Iris pigment epithelial cell (primary cell): ENCODE measurements around the gene FREM1.

Source experiments
- DNase-seq: peaks from one replicate; pipeline ENCODE4 v3.0.0-alpha.2; 2011; ENCODE audit warnings: low read depth

FREM1 gene

GRCh38 chr9:14870090-14870489, 40.1 kb downstream of the FREM1 start:
- DNase-seq = no peak

DNA sequence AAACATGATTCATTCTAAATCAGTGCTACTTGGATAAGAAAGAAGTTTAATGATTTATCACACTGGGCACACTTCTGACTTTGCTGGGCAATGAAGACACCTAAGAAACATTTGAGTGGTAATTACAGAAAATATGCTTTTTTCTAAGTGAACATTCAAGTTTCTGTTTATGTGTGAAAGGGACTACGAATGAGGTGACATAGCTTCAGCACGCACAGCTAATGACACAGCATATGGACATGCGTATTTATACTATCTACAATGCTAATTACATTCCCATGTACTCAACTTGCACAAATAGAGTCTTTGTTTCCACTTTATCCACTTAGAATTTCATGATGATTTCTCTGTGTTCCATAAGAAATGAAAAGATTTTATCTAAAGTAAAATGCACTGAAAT, 40.6 kb downstream of the FREM1 start:
- no peak for DNase-seq

DNA sequence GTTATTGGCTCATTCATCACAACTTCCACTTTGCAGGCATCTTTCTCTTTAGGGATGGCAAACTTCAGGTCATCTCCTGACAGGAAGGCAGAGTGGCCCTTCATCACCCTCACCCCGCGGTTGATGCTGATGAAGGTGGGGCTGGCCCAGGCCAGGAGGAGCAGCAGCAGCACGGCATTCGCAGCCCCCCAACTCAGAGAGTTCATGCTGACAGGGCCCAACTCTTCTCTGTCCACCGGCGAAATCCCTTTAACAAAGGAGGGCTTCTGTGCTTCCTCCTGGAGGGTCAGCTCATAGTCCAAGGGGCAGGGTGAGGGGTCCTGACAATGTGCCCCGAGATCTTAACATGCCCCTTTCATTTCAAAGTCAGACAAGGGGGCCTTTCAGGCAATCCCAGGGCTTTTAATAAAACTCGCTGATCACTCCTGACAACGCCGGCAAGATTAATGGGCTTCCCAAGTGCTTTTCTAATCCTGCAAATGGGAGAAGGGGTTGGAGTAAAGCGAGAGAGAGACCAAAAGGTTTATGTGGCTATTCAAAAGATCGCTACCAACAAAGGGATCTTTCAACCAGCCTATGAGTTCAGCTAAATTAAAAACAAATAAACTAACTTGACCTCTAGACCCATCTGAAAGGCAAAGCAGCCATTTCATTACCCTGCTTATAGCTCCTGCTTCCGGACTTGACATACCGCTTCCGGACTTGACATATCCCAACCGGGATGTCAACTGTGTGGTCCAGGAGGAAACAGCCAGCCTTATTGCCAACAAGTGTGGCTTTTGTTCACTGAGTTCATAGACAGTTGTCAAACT, 41.2 kb downstream of the FREM1 start:
- DNase-seq = no peak

DNA sequence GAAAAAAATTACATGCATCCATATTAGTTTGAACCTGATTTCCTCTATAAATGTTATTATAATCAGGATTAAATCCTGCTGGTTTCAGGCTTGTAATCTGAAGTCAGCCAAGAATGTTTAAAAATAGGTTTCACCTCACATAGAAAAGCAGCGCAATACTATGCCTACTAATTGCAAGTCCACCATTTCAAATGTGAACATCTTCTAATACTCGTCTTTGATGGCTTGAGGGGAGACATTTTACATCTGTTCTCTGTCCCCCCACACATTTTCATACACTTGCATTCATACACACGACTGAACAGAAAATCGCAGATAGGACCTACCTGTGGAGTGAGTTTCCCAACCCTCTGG, 41.8 kb downstream of the FREM1 start:
- no peak for DNase-seq

DNA sequence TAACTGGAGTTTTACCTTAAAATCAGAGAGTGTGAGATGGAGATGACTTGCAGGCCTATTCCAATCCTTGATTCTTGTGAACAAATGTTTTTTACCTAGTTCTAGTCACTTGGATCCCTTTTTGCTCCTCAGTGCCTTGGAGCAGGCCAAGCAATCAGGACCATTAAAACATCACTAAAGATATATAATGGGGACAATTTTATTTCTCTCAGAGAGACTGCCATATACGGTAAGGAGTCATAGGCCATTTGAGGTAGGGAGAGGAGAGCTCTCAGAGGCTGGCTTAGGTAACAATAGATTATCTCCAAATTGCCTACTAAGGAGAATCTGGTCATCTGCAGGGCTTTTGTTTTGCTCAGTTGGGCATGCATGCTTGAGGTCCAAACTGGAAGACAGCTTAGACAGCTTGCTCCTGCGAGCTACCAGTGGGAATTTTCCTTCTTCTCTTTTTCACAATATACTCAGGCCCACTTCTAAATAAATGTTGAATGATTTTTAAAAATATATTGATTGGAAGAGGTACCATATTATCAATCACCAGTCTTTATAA, 44.0 kb downstream of the FREM1 start:
- DNase-seq = no peak

GRCh38 chr9:14864309-14864708, 45.9 kb downstream of the FREM1 start:
- DNase-seq = no peak

DNA sequence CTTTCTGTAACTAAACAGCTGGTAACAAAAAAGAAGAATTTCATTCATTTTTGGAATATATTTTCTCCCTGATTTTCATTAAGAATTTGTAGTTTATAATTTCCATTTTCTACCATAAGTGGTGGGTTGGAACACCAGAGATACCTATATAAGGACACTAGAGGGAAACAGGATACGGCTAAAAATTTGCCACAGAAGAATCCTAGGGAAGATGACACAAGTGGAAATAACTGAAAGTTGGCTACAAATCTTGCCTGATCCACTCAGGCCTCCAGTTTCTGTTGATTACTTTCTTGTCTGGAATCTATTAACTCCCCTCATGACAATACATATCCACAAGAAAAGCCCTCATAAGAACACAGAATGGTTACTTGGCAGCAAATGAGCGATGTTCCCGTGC, 46.8 kb downstream of the FREM1 start:
- DNase-seq = no peak

DNA sequence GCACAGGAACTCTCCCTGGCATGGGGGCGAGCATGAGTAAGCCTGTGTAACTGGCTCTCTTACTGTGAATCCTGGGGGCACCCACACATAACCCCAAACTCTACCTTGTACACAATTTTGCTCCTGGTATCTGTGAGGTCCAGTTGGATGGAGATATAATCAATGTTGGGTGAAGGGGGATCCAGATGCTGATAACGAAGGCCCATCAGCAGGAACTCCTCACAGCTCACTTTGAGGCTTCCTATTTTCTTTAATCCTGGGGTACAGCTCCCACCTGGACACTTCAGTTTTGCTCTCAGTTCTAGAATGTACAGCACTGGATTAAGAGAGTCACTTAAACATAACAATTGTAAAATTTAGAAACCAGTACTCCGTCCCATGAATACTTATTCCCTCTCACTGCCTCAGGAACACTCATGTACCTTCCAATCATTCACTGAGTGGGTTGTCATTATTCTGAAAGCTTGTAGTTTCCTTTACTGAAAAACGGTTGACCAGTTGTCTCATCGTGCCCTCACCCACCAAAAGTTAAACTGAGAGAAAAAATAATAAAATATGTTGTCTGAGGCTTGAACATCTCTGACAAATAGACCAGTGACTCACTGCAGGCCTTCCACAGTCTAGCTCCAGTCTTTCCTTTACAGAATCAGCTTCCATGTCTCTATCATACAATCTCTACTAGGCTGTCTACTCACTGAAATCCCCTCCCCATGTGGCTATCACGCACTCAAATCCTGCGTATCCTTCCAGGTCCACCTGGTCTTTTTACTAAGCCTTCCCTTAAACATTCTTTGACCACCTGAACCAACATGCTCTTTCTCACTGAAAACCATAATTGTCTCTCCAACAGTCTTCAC, 52.6 kb downstream of the FREM1 start:
- peak; percentile 8 for DNase-seq

- DNase-seq = no peak
Measured at GRCh38 chr9:14849851-14850250, 60.4 kb downstream of the FREM1 start.

- DNase-seq = no peak
Measured at GRCh38 chr9:14849296-14849695, 60.9 kb downstream of the FREM1 start.

- peak; percentile 40 for DNase-seq
Measured at GRCh38 chr9:14846871-14847311, 63.3 kb downstream of the FREM1 start.

- DNase-seq = no peak
Measured at GRCh38 chr9:14843163-14843562, 67.1 kb downstream of the FREM1 start.

DNA sequence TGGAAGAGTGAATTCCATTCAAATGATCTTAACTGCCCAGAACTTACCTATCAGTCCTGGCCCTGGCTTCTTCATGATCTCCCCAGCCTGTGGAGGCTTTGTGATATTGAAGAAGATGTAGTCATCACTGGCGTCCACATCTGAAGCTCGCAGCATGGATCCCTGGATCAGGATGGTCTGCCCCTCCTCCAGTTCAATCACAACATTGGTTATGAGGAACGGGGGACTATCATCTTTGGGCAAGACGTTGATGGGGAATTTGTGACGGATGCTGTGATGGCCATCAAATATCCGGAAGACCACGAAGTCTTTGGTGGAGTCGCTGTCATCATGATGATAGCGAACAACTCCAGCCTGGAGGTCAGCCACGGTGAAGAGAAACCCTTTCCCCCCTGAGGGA, 68.0 kb downstream of the FREM1 start:
- no peak for DNase-seq

DNA sequence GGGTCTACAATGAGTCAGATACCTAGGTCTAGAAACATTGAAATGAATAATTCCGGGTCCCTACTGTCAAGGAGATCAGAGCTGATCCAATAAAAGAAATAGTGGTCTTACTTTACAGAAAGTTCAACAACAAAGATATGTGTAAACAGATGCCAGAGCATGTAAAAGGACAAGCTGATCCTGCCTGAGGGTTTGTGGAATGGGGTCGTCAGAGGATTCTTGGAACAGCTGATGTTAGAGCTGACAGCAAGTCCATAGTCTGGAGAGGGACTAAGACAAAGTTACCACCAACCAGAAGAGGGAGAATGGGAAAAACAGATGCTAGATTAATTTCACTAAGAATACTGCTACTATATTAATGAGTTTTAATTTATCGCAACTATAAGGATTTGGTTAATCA, 71.5 kb downstream of the FREM1 start:
- DNase-seq = peak; percentile 7

- DNase-seq = no peak
Measured at GRCh38 chr9:14836885-14837284, 73.3 kb downstream of the FREM1 start.

DNA sequence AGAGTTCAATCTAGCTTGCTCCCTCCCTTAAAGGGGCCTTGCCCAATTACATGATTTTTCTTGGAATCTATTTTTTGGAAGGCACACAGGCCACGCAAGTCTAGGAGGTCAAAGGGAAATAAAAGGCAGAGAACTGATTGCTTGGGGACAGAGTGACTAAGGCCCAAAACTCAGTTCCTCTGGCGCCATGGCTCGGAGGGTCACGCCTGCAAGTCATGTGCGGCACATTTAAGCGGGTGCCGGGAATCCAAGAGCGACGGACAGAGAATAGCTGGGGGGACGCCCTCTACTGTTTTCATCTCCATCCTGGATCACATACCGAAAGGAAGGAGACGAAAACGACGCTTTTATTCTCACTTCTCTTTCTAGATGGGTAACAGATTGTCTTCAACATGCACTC, 78.6 kb downstream of the FREM1 start:
- DNase-seq = no peak

GRCh38 chr9:14831074-14831473, 79.2 kb downstream of the FREM1 start:
- no peak for DNase-seq

DNA sequence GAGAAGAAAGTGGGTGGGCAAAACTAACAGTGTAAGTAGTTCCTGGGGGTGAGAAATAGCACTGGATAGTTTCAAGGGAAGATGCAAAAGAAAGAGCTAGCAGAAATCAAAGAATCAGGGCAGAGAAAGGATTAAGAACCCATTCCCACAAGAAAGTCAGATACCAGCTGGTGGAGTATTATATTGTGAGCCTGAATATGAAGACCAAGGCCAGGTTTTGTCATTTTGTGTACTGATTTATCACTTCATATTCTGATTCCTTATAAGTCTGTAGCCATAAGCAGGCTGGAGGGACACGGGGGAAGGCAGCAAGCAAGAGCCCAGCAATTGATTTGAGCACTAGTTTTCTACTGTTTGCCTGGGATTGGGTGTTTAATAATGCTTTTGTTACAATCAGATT, 80.2 kb downstream of the FREM1 start:
- no peak for DNase-seq

DNA sequence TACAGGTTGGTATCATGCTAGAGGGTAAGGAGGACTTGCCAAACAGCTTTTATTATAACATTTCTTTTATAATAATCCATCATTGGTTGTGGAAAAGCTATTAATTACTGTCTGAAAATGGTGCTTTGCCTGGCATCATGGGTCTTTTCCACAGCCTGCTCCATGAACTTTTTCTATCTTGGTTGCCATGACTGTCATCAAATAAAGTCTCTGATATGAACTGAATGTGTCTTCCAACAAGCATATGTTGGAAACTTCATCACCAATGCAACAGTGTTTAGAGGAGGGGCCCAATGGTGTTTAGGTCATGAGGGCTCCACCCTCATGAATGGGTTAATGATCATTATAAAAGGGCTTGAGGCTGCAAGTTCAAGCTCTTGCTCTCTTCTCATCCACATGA, 81.0 kb downstream of the FREM1 start:
- DNase-seq = no peak

- no peak for DNase-seq
Measured at GRCh38 chr9:14827805-14828204, 82.4 kb downstream of the FREM1 start.

DNA sequence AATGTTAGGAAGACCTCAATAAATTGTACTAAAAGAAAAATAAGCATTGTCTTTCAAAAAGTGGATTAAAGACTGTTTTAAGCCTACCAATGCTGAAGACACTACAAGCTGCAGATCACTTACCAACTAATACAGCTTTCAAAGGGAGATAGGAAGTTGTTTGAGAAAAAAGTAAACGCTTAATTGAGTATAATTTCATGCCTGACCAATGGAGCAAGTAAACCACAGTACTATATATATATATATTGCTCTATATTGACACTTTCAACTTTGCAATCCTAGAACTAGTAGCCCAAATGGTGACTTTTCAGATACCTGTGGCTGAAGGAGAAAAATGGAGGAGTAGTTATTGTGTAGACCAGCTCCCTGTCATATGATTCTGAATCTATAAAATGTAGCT, 85.7 kb downstream of the FREM1 start:
- no peak for DNase-seq

DNA sequence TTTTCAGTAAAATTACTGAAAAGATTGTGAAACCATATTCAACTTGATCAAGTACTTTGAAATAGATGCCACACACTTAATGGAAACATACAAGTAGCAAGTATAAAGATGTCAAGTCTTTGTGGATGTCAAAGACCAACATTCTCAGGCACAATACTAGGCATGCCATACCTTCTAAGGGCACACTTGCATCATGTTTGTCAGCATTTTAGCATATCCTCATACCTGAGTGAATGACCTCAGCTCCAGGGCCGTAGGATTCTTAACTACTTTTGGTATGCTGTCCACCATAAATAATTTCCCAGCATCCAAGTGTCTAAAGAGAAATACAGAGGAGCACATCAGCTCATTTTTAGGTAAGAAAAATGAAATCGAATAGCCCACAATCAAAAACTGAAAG, 86.4 kb downstream of the FREM1 start:
- DNase-seq = no peak

- no peak for DNase-seq
Measured at GRCh38 chr9:14822666-14823065, 87.6 kb downstream of the FREM1 start.
